Measurements from ENCODE around the gene FOXP3.
"Not testable (repeated sequence)": the region's sequence is repeated elsewhere in the genome, so short reads cannot be mapped to it uniquely, and the experiment has no call there.

The FOXP3 gene, protein sequence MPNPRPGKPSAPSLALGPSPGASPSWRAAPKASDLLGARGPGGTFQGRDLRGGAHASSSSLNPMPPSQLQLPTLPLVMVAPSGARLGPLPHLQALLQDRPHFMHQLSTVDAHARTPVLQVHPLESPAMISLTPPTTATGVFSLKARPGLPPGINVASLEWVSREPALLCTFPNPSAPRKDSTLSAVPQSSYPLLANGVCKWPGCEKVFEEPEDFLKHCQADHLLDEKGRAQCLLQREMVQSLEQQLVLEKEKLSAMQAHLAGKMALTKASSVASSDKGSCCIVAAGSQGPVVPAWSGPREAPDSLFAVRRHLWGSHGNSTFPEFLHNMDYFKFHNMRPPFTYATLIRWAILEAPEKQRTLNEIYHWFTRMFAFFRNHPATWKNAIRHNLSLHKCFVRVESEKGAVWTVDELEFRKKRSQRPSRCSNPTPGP

DNA sequence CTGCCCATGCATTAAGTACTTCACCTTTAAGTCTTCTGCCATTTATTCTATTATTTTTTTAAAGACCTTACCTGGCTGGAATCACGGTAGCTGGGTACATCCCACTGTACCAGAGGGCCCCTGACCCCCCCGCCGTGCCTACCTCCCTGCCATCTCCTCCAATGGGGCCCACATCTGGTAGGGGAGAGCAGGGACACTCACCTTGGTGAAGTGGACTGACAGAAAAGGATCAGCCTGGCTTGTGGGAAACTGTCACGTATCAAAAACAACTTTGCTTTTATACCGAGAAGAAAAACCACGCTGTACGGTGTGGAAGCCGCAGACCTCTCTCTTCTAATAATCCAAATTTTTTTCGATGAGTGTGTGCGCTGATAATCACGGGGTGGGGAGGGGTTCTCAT, at the start of gene FOXP3:
Gene FOXP3 (minus strand): TSS at position 251 of the 400 bp plus-strand sequence. CDS start 6,205 bp downstream, outside the sequence.
- ATAC-seq, result no peak
- Mint-ChIP-seq H3K27ac (no peak within 1 kb of the TSS), H3K36me3 (no peaks in the 10 kb centered on the region), H3K27me3 (no peaks in the 10 kb centered on the region), H3K4me3 (no peak within 1 kb of the TSS), H3K4me1 (peaks cover 6% of the 10 kb centered on the region), H3K9me3 (no peaks in the 10 kb centered on the region)

DNA sequence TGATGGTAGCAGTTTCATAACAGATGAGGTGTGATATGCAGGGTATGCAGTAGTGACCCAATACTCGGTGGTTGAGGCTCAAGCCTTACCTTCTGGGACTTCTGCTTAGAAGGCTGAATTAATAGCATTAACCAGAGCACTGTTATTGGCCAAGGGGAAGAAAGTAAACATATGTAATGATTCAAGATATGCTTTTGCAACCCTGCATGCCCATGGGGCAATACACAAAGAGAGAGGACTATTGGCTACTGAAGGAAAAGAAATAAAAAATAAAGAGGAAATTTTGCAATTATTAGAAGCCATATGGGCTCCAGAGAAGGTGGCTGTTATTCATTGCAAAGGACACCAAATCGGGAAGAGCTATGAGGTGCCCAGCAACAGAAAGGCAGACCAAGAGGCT, 47.7 kb upstream of the FOXP3 start:
- Mint-ChIP-seq H3K4me1 (peaks cover 23% of the 10 kb centered on the region), H3K36me3 (no peaks in the 10 kb centered on the region), H3K9me3 (peaks cover 4% of the 10 kb centered on the region), H3K27ac (no peak overlapping the region), H3K27me3 (no peaks in the 10 kb centered on the region), H3K4me3 (no peak overlapping the region)
- ATAC-seq, result no peak

DNA sequence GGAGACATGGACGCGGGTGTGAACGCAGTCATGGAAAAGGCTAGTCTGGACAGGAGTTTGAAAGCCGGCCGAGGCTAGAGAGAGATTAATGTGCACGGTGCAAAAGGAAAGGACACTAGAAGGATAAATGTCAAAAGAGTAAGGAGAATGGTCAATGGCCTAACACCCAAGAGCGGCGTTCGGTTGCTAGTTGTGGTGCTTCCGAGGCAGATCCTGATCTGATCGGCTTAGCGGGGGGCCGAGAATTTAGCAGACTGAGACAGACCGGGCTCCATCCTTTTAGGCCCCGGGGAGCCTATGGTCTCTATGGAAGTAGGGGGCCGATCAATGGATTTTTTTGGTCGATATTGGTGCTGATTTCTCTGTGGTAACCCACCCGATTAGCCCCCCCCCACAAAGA, 45.9 kb upstream of the FOXP3 start:
- ATAC-seq, result no peak

DNA sequence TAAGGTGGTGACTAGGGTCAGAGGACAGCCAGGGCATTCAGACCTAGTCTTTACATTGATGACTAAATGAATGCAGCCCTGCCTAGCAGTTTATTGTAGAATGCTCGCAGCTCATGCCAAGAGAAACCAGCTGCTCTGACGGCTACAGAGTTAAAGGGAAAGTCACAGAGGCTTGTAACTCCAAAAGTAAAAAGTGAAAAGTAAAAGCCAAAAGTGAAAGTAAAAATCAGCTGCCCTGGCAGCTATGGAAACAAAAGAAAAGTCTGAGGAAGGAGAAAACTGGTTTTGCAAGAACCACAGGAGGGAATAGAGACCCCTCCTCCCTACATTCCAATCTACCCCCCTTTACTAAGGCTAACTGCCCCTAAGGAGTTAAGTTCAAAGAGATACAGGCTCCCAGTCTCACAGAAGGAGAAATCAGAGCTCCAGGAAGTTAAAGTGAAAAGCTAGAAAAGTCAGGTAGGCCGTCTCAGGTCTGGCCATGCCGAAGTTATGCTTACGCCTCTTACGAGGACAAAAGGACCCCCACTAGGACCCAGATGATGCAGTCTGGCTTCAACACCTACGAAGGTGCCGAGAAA, 45.0 kb upstream of the FOXP3 start:
- peaks cover 4% of the 10 kb centered on the region for H3K9me3 Mint-ChIP-seq
- no peaks in the 10 kb centered on the region for H3K36me3 Mint-ChIP-seq
- ATAC-seq, result no peak
- H3K27ac Mint-ChIP-seq, result peak overlapping the region; percentile 91
- no peaks in the 10 kb centered on the region for H3K27me3 Mint-ChIP-seq
- peak overlapping the region; percentile 82 for H3K4me3 Mint-ChIP-seq
- peaks cover 23% of the 10 kb centered on the region for H3K4me1 Mint-ChIP-seq

More for the DNA sequence above, 45.9 kb upstream of the FOXP3 start:
- peaks cover 4% of the 10 kb centered on the region for H3K9me3 Mint-ChIP-seq
- H3K36me3 Mint-ChIP-seq, result no peaks in the 10 kb centered on the region
- no peak overlapping the region for H3K4me3 Mint-ChIP-seq
- H3K4me1 Mint-ChIP-seq, result peaks cover 23% of the 10 kb centered on the region
- H3K27me3 Mint-ChIP-seq, result no peaks in the 10 kb centered on the region
- peak overlapping the region; percentile 91 for H3K27ac Mint-ChIP-seq

DNA sequence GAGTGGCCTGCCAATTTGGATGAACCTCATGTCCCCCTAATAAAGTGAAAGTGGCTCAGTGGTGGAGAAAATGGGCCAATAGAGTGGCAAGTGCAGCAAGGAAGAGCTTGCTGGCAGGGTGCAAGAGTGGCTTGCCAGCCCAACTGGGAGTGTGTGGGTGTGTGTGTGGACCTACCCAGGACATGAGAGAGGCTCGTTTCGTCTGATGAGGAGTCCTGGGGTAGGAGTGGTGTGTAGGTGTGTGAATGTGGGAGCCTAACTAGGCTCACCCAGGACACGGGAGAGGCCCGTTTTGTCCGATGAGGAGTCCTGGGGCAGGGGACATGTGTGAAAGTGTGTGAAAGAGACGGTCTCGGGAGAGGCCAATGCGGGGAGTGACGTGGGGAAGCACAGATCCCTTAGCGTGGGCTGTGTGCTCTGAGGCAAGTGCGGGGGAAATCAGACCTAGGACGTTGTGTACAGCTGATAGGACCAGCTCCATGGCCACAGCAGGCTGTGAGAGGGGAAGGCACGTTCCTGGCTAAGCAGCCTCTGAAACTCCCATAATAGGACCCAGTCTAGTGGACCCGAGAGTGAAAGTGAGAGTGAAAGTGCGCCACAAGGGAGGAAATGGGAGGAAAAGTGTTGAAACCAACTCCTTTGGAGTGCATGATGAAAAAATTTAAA, 44.2 kb upstream of the FOXP3 start:
- peaks cover 4% of the 10 kb centered on the region for H3K9me3 Mint-ChIP-seq
- peak overlapping the region; percentile 82 for H3K4me3 Mint-ChIP-seq
- ATAC-seq, result no peak
- peaks cover 23% of the 10 kb centered on the region for H3K4me1 Mint-ChIP-seq
- peak overlapping the region; percentile 91 for H3K27ac Mint-ChIP-seq
- peaks cover 4% of the 10 kb centered on the region for H3K27me3 Mint-ChIP-seq
- no peaks in the 10 kb centered on the region for H3K36me3 Mint-ChIP-seq

DNA sequence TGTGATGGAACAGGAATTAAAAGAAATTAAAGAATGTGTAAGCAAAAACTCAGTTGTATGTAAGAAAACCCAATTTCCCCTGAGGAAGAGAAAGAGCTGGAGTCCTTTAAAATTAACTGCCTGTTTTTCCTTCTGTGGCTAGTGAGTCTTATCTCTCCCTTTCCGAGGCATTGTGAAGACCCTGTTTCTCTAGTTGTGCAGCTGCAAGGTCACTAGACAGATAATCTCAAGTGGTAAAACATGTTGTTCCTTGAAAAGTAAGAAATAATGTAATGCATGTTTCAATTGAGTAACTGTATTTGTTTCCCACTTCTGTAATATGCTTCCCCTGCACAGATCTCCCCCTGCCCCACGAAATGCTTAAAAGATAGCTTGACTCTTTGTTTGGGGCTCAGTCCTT, 43.3 kb upstream of the FOXP3 start:
- H3K36me3 Mint-ChIP-seq, H3K9me3 Mint-ChIP-seq, H3K27ac Mint-ChIP-seq, ATAC-seq, H3K4me3 Mint-ChIP-seq: not testable (repeated sequence)
- Mint-ChIP-seq H3K27me3 (peaks cover 10% of the 10 kb centered on the region), H3K4me1 (peaks cover 23% of the 10 kb centered on the region)

DNA sequence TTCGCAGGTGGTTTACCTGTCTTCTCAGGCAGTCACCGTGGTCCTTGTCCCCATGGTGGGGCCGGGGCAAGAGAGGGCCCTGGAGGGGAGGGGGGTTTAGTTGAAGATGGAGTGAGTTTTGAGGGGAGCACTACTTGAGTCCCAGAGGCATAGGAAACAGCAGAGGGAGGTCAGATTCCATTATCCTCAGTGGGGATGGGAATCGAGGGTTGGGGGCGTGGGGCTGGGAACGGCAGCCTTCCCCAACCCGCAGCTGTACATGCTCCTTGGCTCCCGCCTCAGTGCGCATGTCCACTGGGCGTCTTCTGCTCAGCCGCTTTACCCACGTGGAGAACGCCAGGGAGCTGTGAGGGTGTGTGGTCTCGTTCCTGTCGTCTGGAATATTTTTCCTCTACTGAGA, 38.8 kb upstream of the FOXP3 start, which contains the start of gene GAGE10:
Gene GAGE10 (plus strand): TSS at position 301 of the 400 bp plus-strand sequence. CDS start 1,214 bp downstream, outside the sequence.
- H3K36me3 Mint-ChIP-seq, result peaks cover 5% of the 10 kb centered on the region
- H3K27me3 Mint-ChIP-seq, result peaks cover 10% of the 10 kb centered on the region
- ATAC-seq, result no peak
- H3K4me3 Mint-ChIP-seq, result no peak within 1 kb of the TSS
- H3K9me3 Mint-ChIP-seq, result no peaks in the 10 kb centered on the region
- H3K4me1 Mint-ChIP-seq, result peaks cover 2% of the 10 kb centered on the region
- H3K27ac Mint-ChIP-seq, result no peak within 1 kb of the TSS

DNA sequence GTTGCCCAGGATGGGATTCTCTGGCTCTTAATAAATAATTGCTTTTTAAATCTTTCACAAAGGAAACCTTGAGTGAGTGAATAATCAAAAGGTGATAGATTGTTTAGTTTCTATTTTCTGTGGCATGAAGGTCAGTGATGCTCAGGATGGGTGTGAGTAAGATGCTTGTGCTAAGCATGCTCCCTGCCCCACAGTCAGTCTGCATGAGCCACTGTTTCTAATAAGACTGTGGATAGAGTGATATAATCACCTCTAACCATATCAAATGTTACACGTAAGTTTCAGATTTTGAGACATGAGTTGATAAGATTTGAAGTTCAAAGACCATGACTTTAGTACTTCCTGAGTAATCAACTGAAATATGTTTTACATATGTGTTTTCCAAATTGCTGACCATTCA, 36.2 kb upstream of the FOXP3 start:
- H3K36me3 Mint-ChIP-seq, result peaks cover 5% of the 10 kb centered on the region
- no peak overlapping the region for H3K4me3 Mint-ChIP-seq
- H3K27me3 Mint-ChIP-seq, result peaks cover 10% of the 10 kb centered on the region
- ATAC-seq, result no peak
- no peak overlapping the region for H3K27ac Mint-ChIP-seq
- no peaks in the 10 kb centered on the region for H3K9me3 Mint-ChIP-seq
- H3K4me1 Mint-ChIP-seq, result no peaks in the 10 kb centered on the region

DNA sequence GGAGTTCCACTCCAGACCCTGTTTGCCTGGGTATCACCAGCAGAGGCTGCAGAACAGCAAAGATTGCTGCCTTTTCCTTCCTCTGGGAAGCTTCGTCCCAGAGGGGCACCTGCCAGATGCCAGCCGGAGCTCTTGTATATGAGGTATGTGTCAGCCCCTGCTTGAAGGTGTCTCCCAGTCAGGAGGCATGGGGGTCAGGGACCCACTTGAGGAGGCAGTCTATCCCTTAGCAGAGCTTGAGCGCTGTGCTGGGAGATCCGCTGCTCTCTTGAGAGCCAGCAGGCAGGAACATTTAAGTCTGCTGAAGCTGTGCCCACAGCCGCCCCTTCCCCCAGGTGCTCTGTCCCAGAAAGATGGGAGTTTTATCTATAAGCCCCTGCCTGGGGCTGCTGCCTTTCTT, 34.8 kb upstream of the FOXP3 start:
- not testable (repeated sequence) for H3K4me1 Mint-ChIP-seq, H3K36me3 Mint-ChIP-seq, ATAC-seq, H3K4me3 Mint-ChIP-seq, H3K27ac Mint-ChIP-seq, H3K9me3 Mint-ChIP-seq
- H3K27me3 Mint-ChIP-seq, result peaks cover 10% of the 10 kb centered on the region

DNA sequence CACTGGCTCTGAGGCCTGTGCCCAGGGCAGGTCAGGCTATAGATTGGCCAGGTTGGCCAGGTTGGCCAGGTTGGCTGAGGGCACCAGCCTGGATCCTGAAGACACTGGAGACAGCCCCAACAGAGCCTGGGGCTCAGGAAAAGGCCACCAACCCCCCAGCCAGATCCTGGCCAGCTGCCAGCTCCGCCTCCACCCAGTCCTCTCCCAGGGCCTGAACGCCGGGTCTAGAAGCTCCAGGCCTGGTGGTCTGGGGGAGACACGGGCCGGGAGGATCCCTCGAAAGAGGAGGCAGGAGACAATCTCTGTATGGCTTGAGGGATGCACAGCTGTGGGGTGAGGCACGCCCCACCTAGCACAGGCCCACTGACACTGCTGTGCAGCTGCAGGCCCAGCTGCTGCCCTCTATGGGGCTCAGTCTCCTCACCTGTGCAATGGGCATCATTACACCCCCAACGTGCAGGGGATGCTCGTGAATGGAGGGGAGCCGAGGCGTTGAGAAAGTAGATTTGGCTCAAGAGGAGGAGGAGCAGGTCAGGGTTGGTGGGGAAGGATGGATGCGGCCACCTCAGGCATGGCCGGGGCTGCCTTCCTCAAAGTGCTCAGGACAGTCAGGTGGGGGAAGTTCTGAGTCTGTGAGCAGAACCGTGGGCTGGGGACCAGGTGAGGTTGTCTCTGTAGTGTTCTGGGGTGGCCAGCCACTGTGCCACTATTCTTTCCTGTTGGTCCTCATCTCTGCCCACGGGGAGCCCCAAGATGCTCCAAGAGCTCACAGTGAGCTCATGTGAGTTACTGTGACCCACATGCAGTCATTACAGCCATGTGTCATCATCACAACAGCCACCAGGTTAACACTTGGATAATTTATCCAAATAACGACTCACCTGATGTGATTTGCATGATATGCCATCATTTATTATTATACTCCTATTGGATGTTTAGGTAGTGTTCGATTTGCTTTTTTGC, 28.2 kb upstream of the FOXP3 start:
- no peaks in the 10 kb centered on the region for H3K9me3 Mint-ChIP-seq
- no peaks in the 10 kb centered on the region for H3K27me3 Mint-ChIP-seq
- no peak for ATAC-seq
- H3K4me3 Mint-ChIP-seq, result no peak overlapping the region
- peaks cover 10% of the 10 kb centered on the region for H3K4me1 Mint-ChIP-seq
- H3K36me3 Mint-ChIP-seq, result no peaks in the 10 kb centered on the region
- H3K27ac Mint-ChIP-seq, result no peak overlapping the region

DNA sequence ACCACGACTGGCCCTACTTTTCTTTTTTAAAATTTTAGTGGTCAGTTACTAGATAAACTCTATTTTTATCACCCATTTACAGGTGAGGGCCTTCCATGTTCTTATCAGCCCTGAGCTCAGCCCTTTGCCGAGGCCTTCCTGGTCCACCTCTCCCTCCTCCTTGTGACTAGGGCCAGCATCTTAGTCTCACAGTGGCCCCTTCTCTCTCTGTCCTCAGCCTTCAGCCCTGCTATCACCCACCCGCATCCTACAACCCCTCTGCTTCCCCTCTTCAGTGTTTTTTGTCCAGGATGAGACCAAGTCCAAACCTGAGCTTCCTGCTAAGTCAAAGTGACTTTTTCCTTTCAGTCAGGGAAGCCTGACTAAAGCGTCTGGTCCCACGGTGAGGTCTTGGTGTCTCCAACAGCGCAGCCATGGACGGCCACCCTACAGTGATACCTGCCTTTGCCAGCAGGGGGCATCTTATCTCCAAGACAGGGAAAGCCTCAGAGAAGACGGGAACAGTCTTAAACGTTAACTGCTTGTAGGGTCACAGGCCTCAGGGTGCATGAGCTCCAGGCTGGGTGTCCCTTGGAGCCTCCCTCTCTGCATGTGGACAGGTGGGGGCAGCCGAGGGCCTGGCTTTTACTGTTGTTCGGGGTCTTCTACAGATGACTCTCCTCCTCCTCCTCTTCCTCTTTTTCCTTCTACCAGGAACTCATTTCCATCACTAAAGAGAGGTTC, 27.3 kb upstream of the FOXP3 start:
- H3K9me3 Mint-ChIP-seq, result no peaks in the 10 kb centered on the region
- ATAC-seq, result peak; percentile 57
- H3K27me3 Mint-ChIP-seq, result no peaks in the 10 kb centered on the region
- H3K36me3 Mint-ChIP-seq, result no peaks in the 10 kb centered on the region
- H3K4me1 Mint-ChIP-seq, result peaks cover 10% of the 10 kb centered on the region
- no peak overlapping the region for H3K27ac Mint-ChIP-seq
- H3K4me3 Mint-ChIP-seq, result no peak overlapping the region

DNA sequence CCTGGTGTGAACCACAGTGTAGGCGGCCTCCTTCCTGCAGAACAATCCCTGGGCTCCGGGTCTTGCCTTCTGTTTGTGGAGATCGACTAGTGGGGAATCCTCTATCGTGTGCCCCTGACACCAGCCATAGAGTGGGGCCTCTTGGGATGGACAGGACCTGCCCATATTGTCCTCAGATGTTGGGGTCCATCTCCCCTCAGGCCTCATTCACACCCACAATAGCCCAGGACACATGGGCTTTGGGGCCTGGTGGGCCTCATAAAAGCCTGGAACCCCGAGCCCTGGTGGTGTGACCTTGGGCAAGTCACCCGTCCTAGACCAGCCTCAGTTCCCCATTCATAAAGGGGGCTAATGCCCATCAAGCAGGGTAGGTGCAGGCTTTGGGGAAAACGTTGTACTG, 25.7 kb upstream of the FOXP3 start:
- Mint-ChIP-seq H3K27ac (no peak overlapping the region), H3K9me3 (no peaks in the 10 kb centered on the region), H3K36me3 (no peaks in the 10 kb centered on the region), H3K4me1 (peaks cover 10% of the 10 kb centered on the region), H3K4me3 (no peak overlapping the region), H3K27me3 (no peaks in the 10 kb centered on the region)
- ATAC-seq, result no peak

DNA sequence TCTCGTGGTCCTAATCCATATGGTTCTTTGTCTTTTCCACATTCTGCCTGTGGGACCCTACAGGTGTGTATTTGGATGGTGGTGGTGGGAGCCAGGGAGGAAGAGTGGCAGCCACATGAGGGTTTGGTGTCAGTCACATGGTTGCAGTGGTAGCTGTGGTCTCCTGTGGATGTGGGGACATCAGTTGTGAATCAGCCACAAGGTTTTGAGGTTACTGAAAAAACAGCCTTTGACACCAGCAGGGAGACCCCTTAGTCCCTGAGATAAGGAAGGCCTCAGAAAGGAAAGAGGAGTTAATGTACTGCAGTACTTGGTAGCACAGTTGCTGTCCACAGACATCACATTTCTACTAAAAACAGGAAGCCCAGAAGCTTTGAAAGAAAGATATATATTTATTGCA, 23.2 kb upstream of the FOXP3 start:
- H3K27me3 Mint-ChIP-seq, result no peaks in the 10 kb centered on the region
- no peaks in the 10 kb centered on the region for H3K9me3 Mint-ChIP-seq
- peaks cover 2% of the 10 kb centered on the region for H3K36me3 Mint-ChIP-seq
- no peak for ATAC-seq
- H3K27ac Mint-ChIP-seq, result no peak overlapping the region
- H3K4me1 Mint-ChIP-seq, result peaks cover 10% of the 10 kb centered on the region
- H3K4me3 Mint-ChIP-seq, result no peak overlapping the region

DNA sequence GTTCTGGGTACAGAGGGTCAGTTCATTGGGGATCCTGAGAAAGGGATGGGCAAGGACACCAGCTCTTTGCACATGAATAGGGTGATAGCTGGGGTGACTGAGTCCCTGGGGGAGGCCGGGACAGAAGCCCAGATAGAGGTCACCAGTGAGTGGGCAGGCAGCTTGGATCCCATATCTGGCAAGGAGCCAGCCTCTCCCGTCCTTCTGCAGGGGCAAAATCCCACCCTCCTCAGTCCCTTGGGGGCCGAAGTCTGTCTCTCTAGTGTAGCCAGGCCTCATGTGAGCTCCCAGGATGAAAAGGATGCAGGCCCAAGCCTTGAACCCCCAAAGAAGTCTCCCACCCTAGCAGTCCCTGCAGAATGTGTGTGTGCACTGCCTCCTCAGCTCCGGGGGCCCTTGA, 22.1 kb upstream of the FOXP3 start:
- H3K36me3 Mint-ChIP-seq, result peaks cover 9% of the 10 kb centered on the region
- ATAC-seq, result no peak
- H3K9me3 Mint-ChIP-seq, result no peaks in the 10 kb centered on the region
- H3K27me3 Mint-ChIP-seq, result no peaks in the 10 kb centered on the region
- H3K4me1 Mint-ChIP-seq, result peaks cover 1% of the 10 kb centered on the region
- no peak overlapping the region for H3K4me3 Mint-ChIP-seq
- H3K27ac Mint-ChIP-seq, result no peak overlapping the region
